ENCODE data around the gene YWHAB.

DNA sequence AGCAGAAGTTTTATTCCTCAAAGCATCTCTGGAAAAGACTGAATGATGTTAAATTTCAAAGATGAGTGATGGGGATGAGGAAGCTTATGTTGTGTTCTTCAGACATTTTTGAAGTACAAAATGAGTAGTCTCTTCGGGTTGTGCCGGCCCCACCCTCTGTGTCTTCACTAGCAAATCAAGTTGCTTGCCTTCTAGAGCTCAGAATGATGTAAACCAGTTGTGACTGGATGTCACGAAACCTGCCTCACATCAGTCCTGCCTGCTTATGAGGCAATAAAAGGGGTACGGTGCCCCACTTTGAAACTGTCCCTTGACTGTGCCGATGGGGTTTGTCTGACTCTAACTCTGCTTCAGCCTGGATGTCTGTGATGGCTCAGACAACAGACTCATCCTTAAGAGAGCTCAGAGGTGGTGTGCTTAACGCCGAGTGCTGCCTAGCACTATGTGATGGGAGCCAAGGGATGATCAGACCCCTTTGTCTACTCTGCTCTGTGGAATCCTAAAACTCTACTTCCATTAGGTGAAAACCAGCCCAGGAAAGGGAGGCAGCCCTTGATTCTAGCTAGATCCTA is 55.7 kb downstream of the YWHAB start:
- TF ChIP-seq, protein P1, sequence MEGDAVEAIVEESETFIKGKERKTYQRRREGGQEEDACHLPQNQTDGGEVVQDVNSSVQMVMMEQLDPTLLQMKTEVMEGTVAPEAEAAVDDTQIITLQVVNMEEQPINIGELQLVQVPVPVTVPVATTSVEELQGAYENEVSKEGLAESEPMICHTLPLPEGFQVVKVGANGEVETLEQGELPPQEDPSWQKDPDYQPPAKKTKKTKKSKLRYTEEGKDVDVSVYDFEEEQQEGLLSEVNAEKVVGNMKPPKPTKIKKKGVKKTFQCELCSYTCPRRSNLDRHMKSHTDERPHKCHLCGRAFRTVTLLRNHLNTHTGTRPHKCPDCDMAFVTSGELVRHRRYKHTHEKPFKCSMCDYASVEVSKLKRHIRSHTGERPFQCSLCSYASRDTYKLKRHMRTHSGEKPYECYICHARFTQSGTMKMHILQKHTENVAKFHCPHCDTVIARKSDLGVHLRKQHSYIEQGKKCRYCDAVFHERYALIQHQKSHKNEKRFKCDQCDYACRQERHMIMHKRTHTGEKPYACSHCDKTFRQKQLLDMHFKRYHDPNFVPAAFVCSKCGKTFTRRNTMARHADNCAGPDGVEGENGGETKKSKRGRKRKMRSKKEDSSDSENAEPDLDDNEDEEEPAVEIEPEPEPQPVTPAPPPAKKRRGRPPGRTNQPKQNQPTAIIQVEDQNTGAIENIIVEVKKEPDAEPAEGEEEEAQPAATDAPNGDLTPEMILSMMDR (conservative IDR thresholded peaks at IDR 0.05), result no peak
- no peak for TF ChIP-seq ZFX (IDR thresholded peaks at IDR 0.05)

Data from C4-2B (cell line).